Measurements from ENCODE around the gene RHCG.

GRCh38 chr15:89543389-89543788, 47.0 kb upstream of the RHCG start:
- TF ChIP-seq CTCF (conservative IDR thresholded peaks at IDR 0.05 in 1 of 2, IDR thresholded peaks at IDR 0.05 in 1 of 2; ENCODE audit: low read depth in 1 of 2, low read length in 2 of 2) (no peak), EZH2 (IDR thresholded peaks at IDR 0.05; ENCODE audit: low read length, missing control alignments) (no peak)
